Body of pancreas (tissue), 4 donors: ENCODE measurements around the gene MECP2. TPM values are rescaled to one million over a fixed set of nuclear protein-coding genes. Genes with fewer than 3 reads are reported as not detected.

Source experiments
- ATAC-seq: fragments of 150-250 bp; one replicate; pipeline ENCODE4 v1.9.1; 2016
- DNase-seq, 4 donors: peaks; one replicate each; pipeline ENCODE4 v3.0.0-alpha.2; 2019
- H3K27ac ChIP-seq, 4 donors: fragments of 200-600 bp; sonication (generic); 1 replicate in 3 of 4; 2 replicates in 1 of 4; pipeline versions ENCODE4 v1.5.1 to v1.6.1; 2016 to 2019; ENCODE audit warnings: mild to moderate bottlenecking in 1 of 4, mixed read lengths in 1 of 4, moderate library complexity in 1 of 4
- H3K27me3 ChIP-seq, 2 donors: fragments of 200-600 bp; sonication (generic); one replicate each; pipeline ENCODE4 v1.6.0; 2016; ENCODE audit warnings: mild to moderate bottlenecking in 1 of 2
- H3K36me3 ChIP-seq, 2 donors: fragments of 200-600 bp; sonication (generic); replicated peaks in 1 of 2; 2 replicates each; pipeline ENCODE4 v1.5.1; 2016; ENCODE audit warnings: low read depth in 2 of 2; ENCODE audit not compliant: insufficient read depth in 1 of 2
- H3K4me1 ChIP-seq: fragments of 200-600 bp; sonication (generic); one replicate; pipeline ENCODE4 v1.6.0; 2016
- H3K4me3 ChIP-seq, 2 donors: fragments of 200-600 bp; sonication (generic); 1 replicate in 1 of 2; 2 replicates in 1 of 2; pipeline ENCODE4 v1.5.1; 2016 to 2019
- H3K9me3 ChIP-seq, 3 donors: fragments of 200-600 bp; sonication (generic); 1 replicate in 2 of 3; 2 replicates in 1 of 3; pipeline ENCODE4 v1.5.1; 2016
- POLR2A ChIP-seq, 3 donors: fragments of 450-650 bp; IDR thresholded peaks; one replicate each; pipeline ENCODE4 v1.6.1; 2016; ENCODE audit warnings: antibody characterized with exemption in 3 of 3, mild to moderate bottlenecking in 2 of 3
- WGBS, 2 donors: methylation state at CpG; one replicate each; pipeline ENCODE4 v1.1.5; 2017; 5-methylcytosine and 5-hydroxymethylcytosine counted together
- intact Hi-C: fragments of 100-400 bp; cut with DNase I; formaldehyde crosslinking; loops from one replicate; pipeline ENCODE4 v1.15.1; 2023
- total RNA-seq, 2 donors: library from RNA; depleted of rRNA; stranded (reverse); fragments of >200 nt; gene quantifications; one replicate each; pipeline ENCODE4 v1.1.0, GENCODE V29; 2016
- TF ChIP-seq, protein P1 (sequence below), 7 experiments: fragments of 450-650 bp in 4 of 7; fragments of 200-600 bp in 3 of 7; sonication (generic) in 3 of 7; IDR thresholded peaks; one replicate each; pipeline ENCODE4 v1.5.1; 2016 to 2019; ENCODE audit warnings: antibody characterized with exemption in 7 of 7

MECP2 gene
- total RNA-seq, 2 donors from 2014 or later: 27.8 to 36.3 TPM

DNA sequence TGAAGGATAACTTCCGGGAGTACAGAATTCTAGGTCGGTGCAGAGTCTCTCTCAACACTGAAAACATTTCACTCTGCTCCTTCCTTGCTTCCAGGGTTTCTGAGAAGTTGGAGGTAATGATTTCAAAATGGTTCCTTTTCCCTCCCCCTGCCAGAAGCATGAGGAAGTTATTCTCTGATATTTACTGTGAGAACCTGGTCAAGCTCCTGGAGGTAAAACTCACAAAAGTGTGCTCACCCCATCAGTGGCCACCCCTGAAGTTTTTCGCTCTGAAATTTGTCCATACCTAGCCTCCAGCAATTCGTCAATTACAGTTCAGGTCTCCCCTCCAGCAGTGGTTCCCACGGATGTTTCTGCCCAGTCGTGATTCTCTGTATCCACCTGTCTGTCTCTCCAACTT, 16.2 kb upstream of the MECP2 start:
- H3K27me3 ChIP-seq: no peaks in the 10 kb centered on the region
- 30 to 51% methylated on average over 5 to 6 of the region's 6 CpGs for WGBS, 2 donors
- no peaks in the 10 kb centered on the region for H3K36me3 ChIP-seq
- H3K4me1 ChIP-seq: peaks cover 6% of the 10 kb centered on the region
- H3K4me3 ChIP-seq: no peak overlapping the region
- ATAC-seq: peak; percentile 83
- DNase-seq: peak in 1 of 4 donors; percentile 8
- intact Hi-C loops: no loop called here
- TF ChIP-seq POLR2A (IDR thresholded peaks at IDR 0.05): peak in 1 of 3 donors; percentile 46
- TF ChIP-seq, protein P1, sequence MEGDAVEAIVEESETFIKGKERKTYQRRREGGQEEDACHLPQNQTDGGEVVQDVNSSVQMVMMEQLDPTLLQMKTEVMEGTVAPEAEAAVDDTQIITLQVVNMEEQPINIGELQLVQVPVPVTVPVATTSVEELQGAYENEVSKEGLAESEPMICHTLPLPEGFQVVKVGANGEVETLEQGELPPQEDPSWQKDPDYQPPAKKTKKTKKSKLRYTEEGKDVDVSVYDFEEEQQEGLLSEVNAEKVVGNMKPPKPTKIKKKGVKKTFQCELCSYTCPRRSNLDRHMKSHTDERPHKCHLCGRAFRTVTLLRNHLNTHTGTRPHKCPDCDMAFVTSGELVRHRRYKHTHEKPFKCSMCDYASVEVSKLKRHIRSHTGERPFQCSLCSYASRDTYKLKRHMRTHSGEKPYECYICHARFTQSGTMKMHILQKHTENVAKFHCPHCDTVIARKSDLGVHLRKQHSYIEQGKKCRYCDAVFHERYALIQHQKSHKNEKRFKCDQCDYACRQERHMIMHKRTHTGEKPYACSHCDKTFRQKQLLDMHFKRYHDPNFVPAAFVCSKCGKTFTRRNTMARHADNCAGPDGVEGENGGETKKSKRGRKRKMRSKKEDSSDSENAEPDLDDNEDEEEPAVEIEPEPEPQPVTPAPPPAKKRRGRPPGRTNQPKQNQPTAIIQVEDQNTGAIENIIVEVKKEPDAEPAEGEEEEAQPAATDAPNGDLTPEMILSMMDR (IDR thresholded peaks at IDR 0.05): no peak
- H3K27ac ChIP-seq: peak overlapping the region in 3 of 4 donors; percentile 56 to 74 (median 72)
- no peaks in the 10 kb centered on the region for H3K9me3 ChIP-seq

DNA sequence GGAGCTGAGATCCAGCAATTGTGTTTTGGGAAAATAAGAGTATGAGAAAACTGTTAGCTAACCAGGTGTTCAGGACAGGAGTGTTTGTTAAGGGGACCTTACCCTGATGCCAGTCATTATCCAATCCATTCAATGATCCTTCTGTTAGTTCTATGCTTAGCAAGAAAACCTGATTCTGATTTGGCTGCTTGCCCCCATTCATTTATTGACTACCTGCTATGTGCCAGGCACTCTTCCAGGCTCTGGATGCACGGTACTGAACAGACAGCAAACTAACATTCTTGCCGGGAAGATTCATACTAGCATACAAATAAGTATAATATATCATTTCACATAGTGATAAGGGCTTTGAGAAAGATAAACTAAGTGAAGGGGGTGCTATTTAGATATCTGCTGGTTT, 1.0 kb upstream of the MECP2 start:
- Histone ChIP-seq H3K27me3 (no peaks in the 10 kb centered on the region), H3K4me1 (peaks cover 37% of the 10 kb centered on the region), H3K36me3 (no peaks in the 10 kb centered on the region), H3K27ac (peak overlapping the region; percentile 36 to 84 (median 64)), H3K9me3 (no peaks in the 10 kb centered on the region), H3K4me3 (no peak overlapping the region)
- 7 to 32% methylated on average over 2 of the region's 2 CpGs for WGBS, 2 donors
- DNase-seq (peak; percentile 42 to 68 (median 59)), ATAC-seq (peak; percentile 18)
- intact Hi-C loops: no loop called here
- no peak for TF ChIP-seq POLR2A (IDR thresholded peaks at IDR 0.05)
- TF ChIP-seq, protein P1 (IDR thresholded peaks at IDR 0.05): no peak

DNA sequence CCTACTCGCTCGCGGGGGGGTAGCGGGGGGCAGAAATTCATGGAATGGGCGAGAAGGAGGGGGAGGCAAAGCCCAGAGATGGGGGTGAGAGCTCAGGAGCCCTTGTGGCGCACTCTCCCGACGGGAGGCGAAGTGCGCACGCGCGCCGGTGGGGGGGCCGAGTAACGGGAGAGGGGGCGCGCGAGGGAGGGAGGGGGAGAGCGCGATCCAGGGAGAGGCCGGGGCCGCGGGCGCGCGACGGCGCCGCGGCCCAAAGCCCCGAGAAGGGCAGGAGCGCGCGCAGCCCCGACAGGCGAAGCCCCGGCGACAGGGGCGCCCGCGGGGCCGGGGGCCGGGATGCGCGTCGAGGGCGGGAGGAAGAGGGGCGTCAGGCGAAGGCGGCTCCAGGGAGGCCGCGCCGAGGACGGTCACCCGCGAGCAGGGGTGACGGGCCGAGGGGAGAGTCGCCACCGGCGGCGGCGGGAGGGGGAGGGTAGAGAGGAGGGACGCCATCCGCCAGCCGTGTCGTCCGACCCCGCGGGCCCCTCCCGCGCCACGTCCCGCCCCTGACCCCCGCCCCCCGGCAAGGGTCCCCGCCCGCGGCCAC, 421 bp downstream of the MECP2 start:
- intact Hi-C loops: no loop called here
- DNase-seq: peak; percentile 55 to 71 (median 66)
- H3K4me1 ChIP-seq: peaks cover 48% of the 10 kb centered on the region
- peak overlapping the region; percentile 43 to 55 for H3K4me3 ChIP-seq
- 0 to 1% methylated on average over 8 to 28 of the region's 80 CpGs for WGBS, 2 donors
- no peaks in the 10 kb centered on the region for H3K27me3 ChIP-seq
- H3K36me3 ChIP-seq: no peaks in the 10 kb centered on the region
- H3K27ac ChIP-seq: peak overlapping the region; percentile 78 to 94 (median 92)
- H3K9me3 ChIP-seq: no peaks in the 10 kb centered on the region
- peak; percentile 45 for ATAC-seq
- no peak for TF ChIP-seq POLR2A (IDR thresholded peaks at IDR 0.05)
- TF ChIP-seq, protein P1 (IDR thresholded peaks at IDR 0.05): no peak

- 5 to 6% methylated on average over 4 to 31 of the region's 31 CpGs for WGBS, 2 donors
- DNase-seq: peak in 2 of 4 donors; percentile 19 to 24
- Histone ChIP-seq H3K4me1 (peaks cover 53% of the 10 kb centered on the region), H3K27ac (peak overlapping the region; percentile 18 to 93 (median 84)), H3K27me3 (no peaks in the 10 kb centered on the region), H3K4me3 (peak overlapping the region; percentile 43 to 46), H3K9me3 (no peaks in the 10 kb centered on the region), H3K36me3 (no peaks in the 10 kb centered on the region)
- intact Hi-C loops: no loop called here
- no peak for TF ChIP-seq POLR2A (IDR thresholded peaks at IDR 0.05)
- TF ChIP-seq, protein P1 (IDR thresholded peaks at IDR 0.05): no peak
- no peak for ATAC-seq
Observed at GRCh38 chrX:154096140-154097002, 1.1 kb downstream of the MECP2 start.
